H1 (cell line): ENCODE data around the gene OSGEPL1. TPM values are rescaled to one million over a fixed set of nuclear protein-coding genes. Genes with fewer than 3 reads are reported as not detected.

Source experiments
- CEBPB ChIP-seq: IDR thresholded peaks from 2 replicates; pipeline ENCODE4 v1.6.1; 2012; ENCODE audit warnings: low read depth, low read length
- KDM1A ChIP-seq: fragments of 200-600, 300-600 bp; sonication (generic); IDR thresholded peaks from 2 replicates; pipeline ENCODE4 v1.7.1; 2016; ENCODE audit warnings: mild to moderate bottlenecking, low read length, borderline replicate concordance
- KDM5A ChIP-seq: fragments of 200-600 bp; IDR thresholded peaks from 2 replicates; pipeline ENCODE4 v1.7.1; 2012; ENCODE audit warnings: mild to moderate bottlenecking, low read length, inconsistent platforms, mixed read lengths
- SIRT6 ChIP-seq: IDR thresholded peaks from one replicate; pipeline ENCODE4 v1.7.1; 2012; ENCODE audit warnings: low read length, inconsistent platforms
- TAF7 ChIP-seq: optimal IDR thresholded peaks from 2 replicates; pipeline ENCODE3; 2011; ENCODE audit warnings: low read depth, mild to moderate bottlenecking, inconsistent platforms, low read length, moderate library complexity, borderline replicate concordance
- polyA plus RNA-seq, 7 experiments: library from polyadenylated mRNA; depleted of rRNA in 3 of 7; stranded (reverse) in 5 of 7; unstranded in 2 of 7; fragments of >200 nt in 5 of 7; fragments of 200-250 nt in 2 of 7; gene quantifications; 1 replicate in 5 of 7; 2 replicates in 1 of 7; 4 replicates in 1 of 7; pipeline versions ENCODE4 v1.2.1 to v1.2.3, GENCODE V29; 2011 to 2013; ENCODE audit warnings: missing spikeins in 2 of 7, mixed read lengths in 2 of 7
- total RNA-seq: library from RNA; stranded (reverse); fragmentation: NEBNext Ultra II Directional; extraction: Animal tissue kit (Norgen Biotek cat#: 25700); gene quantifications from 2 replicates; pipeline ENCODE4 v1.2.1, GENCODE V29; 2021
- TF ChIP-seq, protein P1 (sequence below), 3 experiments: IDR thresholded peaks; 1 replicate in 2 of 3; 2 replicates in 1 of 3; pipeline versions ENCODE4 v1.5.1 to v1.6.1; 2011; ENCODE audit warnings: low read length in 3 of 3, mild to moderate bottlenecking in 3 of 3, inconsistent platforms in 2 of 3, low read depth in 1 of 3, moderate library complexity in 1 of 3; ENCODE audit not compliant: insufficient read depth in 1 of 3; ENCODE audit errors: control extremely low read depth in 1 of 3

OSGEPL1 gene
- total and polyA plus RNA-seq, 2 of the 8 experiments (the other 6 are each of a cell fraction or from before 2014, with no cell fraction given), result 7.1 to 15.7 TPM

DNA sequence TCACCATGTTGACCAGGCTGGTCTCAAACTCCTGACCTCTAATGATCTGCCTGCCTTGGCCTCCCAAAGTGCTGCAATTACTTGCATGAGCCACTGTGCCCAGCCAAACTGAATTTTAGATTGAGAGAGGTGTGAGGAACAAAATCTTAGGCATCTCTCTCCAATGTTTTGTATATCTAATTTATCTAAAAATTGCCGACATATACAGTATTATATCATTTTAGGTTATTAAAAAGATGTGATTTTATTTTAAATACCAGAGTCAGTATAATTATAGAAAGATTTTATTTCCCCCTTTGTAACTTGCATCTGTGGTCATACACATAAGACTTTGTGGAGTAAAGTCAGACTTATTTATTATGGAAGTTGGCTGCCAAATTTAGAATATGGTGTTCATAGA lies 31.7 kb upstream of the OSGEPL1 start (continued):
- no peak for TF ChIP-seq CEBPB
- no peak for TF ChIP-seq TAF7
- no peak for TF ChIP-seq KDM1A
- TF ChIP-seq KDM5A, result no peak
- TF ChIP-seq, protein P1, sequence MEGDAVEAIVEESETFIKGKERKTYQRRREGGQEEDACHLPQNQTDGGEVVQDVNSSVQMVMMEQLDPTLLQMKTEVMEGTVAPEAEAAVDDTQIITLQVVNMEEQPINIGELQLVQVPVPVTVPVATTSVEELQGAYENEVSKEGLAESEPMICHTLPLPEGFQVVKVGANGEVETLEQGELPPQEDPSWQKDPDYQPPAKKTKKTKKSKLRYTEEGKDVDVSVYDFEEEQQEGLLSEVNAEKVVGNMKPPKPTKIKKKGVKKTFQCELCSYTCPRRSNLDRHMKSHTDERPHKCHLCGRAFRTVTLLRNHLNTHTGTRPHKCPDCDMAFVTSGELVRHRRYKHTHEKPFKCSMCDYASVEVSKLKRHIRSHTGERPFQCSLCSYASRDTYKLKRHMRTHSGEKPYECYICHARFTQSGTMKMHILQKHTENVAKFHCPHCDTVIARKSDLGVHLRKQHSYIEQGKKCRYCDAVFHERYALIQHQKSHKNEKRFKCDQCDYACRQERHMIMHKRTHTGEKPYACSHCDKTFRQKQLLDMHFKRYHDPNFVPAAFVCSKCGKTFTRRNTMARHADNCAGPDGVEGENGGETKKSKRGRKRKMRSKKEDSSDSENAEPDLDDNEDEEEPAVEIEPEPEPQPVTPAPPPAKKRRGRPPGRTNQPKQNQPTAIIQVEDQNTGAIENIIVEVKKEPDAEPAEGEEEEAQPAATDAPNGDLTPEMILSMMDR (IDR thresholded peaks at IDR 0.05; ENCODE audit: control extremely low read depth in 1 of 3, insufficient read depth in 1 of 3, low read depth in 1 of 3, low read length in 3 of 3), result no peak
- no peak for TF ChIP-seq SIRT6
